Measurements from ENCODE around the gene HCFC1R1.

Gene HCFC1R1

GRCh38 chr16:2974319-2975056 is 49.3 kb downstream of the HCFC1R1 start (continued):
- no peak for TF ChIP-seq PRDM2 (tag by site-specific recombination; IDR thresholded peaks at IDR 0.05; ENCODE audit: borderline replicate concordance)
- TF ChIP-seq ZNF155 (tag by site-specific recombination; IDR thresholded peaks at IDR 0.05), result no peak

GRCh38 chr16:2973605-2974318 is 50.0 kb downstream of the HCFC1R1 start:
- POLR2A ChIA-PET, result interaction anchor here (0.7 to 2.5 kb wide), 7 partner anchors 8 to 91 kb away, joined by 3 to 17 read pairs (median 3); partner anchors contain the start of genes FLYWCH2, HCFC1R1 and TNFRSF12A
- CTCF ChIA-PET, result interaction anchor here (0.6 kb wide), 1 partner anchor 1554 kb away, joined by 3 read pairs; no protein-coding TSS in a partner anchor
- peak overlapping the region; percentile 45; the same call in 1 of the 2 replicates for H3K27ac ChIP-seq (ENCODE audit: extremely low read depth, low read depth, low read length)
- no peak overlapping the region for H3K4me3 ChIP-seq (ENCODE audit: low read depth, low read length)
- H3K4me1 ChIP-seq (ENCODE audit: control insufficient read depth, insufficient read depth, low read length), result peaks cover 9% of the 10 kb centered on the region
- peaks cover 2 to 76% of the 10 kb centered on the region in 2 experiments; a peak in 2 of 3 replicates for H3K36me3 ChIP-seq (ENCODE audit: control insufficient read depth in 2 of 2, insufficient read depth in 1 of 2, low read length in 2 of 2)
- no peaks in the 10 kb centered on the region for H3K9me3 ChIP-seq (ENCODE audit: control insufficient read depth, insufficient read depth, low read depth, low read length)
- TF ChIP-seq CTCF (tag by site-specific recombination; IDR thresholded peaks at IDR 0.05) (no peak), ZNF335 (tag by site-specific recombination; conservative IDR thresholded peaks at IDR 0.05) (no peak), ZFP41 (tag by site-specific recombination; IDR thresholded peaks at IDR 0.05; ENCODE audit: borderline replicate concordance) (no peak), ZNF530 (tag by site-specific recombination; IDR thresholded peaks at IDR 0.05; ENCODE audit: low read depth) (no peak), SP2 (tag by site-specific recombination; IDR thresholded peaks at IDR 0.05) (no peak), ZNF350 (tag by site-specific recombination; IDR thresholded peaks at IDR 0.05) (no peak), ZNF146 (tag by site-specific recombination; IDR thresholded peaks at IDR 0.05) (no peak), ZNF184 (tag by site-specific recombination; IDR thresholded peaks at IDR 0.05) (no peak), ZNF280D (tag by site-specific recombination; IDR thresholded peaks at IDR 0.05) (no peak), ZNF776 (tag by site-specific recombination; IDR thresholded peaks at IDR 0.05; ENCODE audit: borderline replicate concordance) (no peak), ZNF404 (tag by site-specific recombination; IDR thresholded peaks at IDR 0.05) (no peak), ZNF692 (tag by site-specific recombination; IDR thresholded peaks at IDR 0.05) (peak; percentile 63), ZNF311 (tag by site-specific recombination; IDR thresholded peaks at IDR 0.05; ENCODE audit: borderline replicate concordance) (no peak), ZFP69B (tag by site-specific recombination; IDR thresholded peaks at IDR 0.05) (0 out of 2 replicates have a peak, but pooled peaks have one; percentile 40), PRDM4 (tag by site-specific recombination; IDR thresholded peaks at IDR 0.05) (no peak), ZBTB48 (tag by site-specific recombination; IDR thresholded peaks at IDR 0.05) (peak; percentile 77; the same call in 1 of the 2 replicates), ZNF544 (tag by site-specific recombination; IDR thresholded peaks at IDR 0.05) (no peak)

Data from HEK293 (cell line).